Loucy (cell line): ENCODE results near the gene TRIO.

Source experiments
- CTCF ChIP-seq: fragments of 200-600 bp; sonication (generic); conservative IDR thresholded peaks from 2 replicates; pipeline ENCODE4 v1.5.1; 2014; ENCODE audit warnings: mild to moderate bottlenecking, antibody characterized with exemption, low read length
- EZH2phosphoT487 ChIP-seq: fragments of 200-600 bp; IDR thresholded peaks from 2 replicates; pipeline ENCODE4 v1.6.1; 2018; ENCODE audit warnings: antibody characterized with exemption, mild to moderate bottlenecking, moderate library complexity, borderline replicate concordance

GRCh38 chr5:14231890-14232289, 88.7 kb downstream of the TRIO start:
- TF ChIP-seq CTCF, result no peak
- TF ChIP-seq EZH2phosphoT487, result no peak
